Loucy (cell line): ENCODE results near the gene OR56A3.

Source experiments
- H2AFZ ChIP-seq: fragments of 200-600 bp; sonication (generic); 2 replicates; pipeline ENCODE4 v1.6.0; 2016; ENCODE audit warnings: antibody characterized with exemption, mild to moderate bottlenecking, low read length, moderate library complexity
- H3F3A ChIP-seq: fragments of 200-600 bp; 2 replicates; pipeline ENCODE4 v1.6.0; 2016; ENCODE audit warnings: antibody characterized with exemption, low read depth, mild to moderate bottlenecking
- H3K27me3 ChIP-seq: fragments of 200-600 bp; sonication (generic); 2 replicates; pipeline ENCODE4 v1.6.1; 2014; ENCODE audit warnings: low read length, mild to moderate bottlenecking; ENCODE audit not compliant: insufficient read depth, poor library complexity, severe bottlenecking
- H3K36me3 ChIP-seq: fragments of 200-600 bp; sonication (generic); 2 replicates; pipeline ENCODE4 v1.6.1; 2016; ENCODE audit warnings: low read length; ENCODE audit not compliant: insufficient read depth
- H3K4me1 ChIP-seq: fragments of 200-600 bp; sonication (generic); 2 replicates; pipeline ENCODE4 v1.5.1; 2014; ENCODE audit warnings: low read length, mild to moderate bottlenecking; ENCODE audit not compliant: insufficient read depth, poor library complexity, severe bottlenecking
- H3K4me2 ChIP-seq: fragments of 200-600 bp; sonication (generic); 2 replicates; pipeline ENCODE4 v1.6.0; 2014; ENCODE audit warnings: antibody characterized with exemption, low read length, low read depth, mild to moderate bottlenecking; ENCODE audit not compliant: poor library complexity, severe bottlenecking
- H3K4me3 ChIP-seq: fragments of 200-600 bp; sonication (generic); 2 replicates; pipeline ENCODE4 v1.5.1; 2014; ENCODE audit warnings: low read length, mild to moderate bottlenecking, mixed read lengths; ENCODE audit not compliant: poor library complexity, severe bottlenecking
- H3K79me2 ChIP-seq: fragments of 200-600 bp; sonication (generic); 2 replicates; pipeline ENCODE4 v1.6.1; 2014; ENCODE audit warnings: low read length; ENCODE audit not compliant: insufficient read depth
- H3K9ac ChIP-seq: fragments of 200-600 bp; sonication (generic); 2 replicates; pipeline ENCODE4 v1.6.0; 2014; ENCODE audit warnings: mild to moderate bottlenecking, low read depth, low read length, moderate library complexity; ENCODE audit not compliant: poor library complexity, severe bottlenecking
- H3K9me2 ChIP-seq: fragments of 200-600 bp; sonication (generic); replicated peaks from 2 replicates; pipeline ENCODE4 v1.6.1; 2016; ENCODE audit warnings: low read depth, low read length, mixed read lengths
- H3K9me3 ChIP-seq: fragments of 200-600 bp; sonication (generic); 2 replicates; pipeline ENCODE4 v1.6.1; 2014; ENCODE audit warnings: mild to moderate bottlenecking, antibody characterized with exemption, low read length, low read depth; ENCODE audit not compliant: insufficient read depth
- H4K20me1 ChIP-seq: fragments of 200-600 bp; sonication (generic); 2 replicates; pipeline ENCODE4 v1.6.0; 2014; ENCODE audit warnings: antibody characterized with exemption, low read length, mild to moderate bottlenecking; ENCODE audit not compliant: insufficient read depth, poor library complexity, severe bottlenecking
- CTCF ChIP-seq: fragments of 200-600 bp; sonication (generic); conservative IDR thresholded peaks from 2 replicates; pipeline ENCODE4 v1.5.1; 2014; ENCODE audit warnings: mild to moderate bottlenecking, antibody characterized with exemption, low read length
- EZH2phosphoT487 ChIP-seq: fragments of 200-600 bp; IDR thresholded peaks from 2 replicates; pipeline ENCODE4 v1.6.1; 2018; ENCODE audit warnings: antibody characterized with exemption, mild to moderate bottlenecking, moderate library complexity, borderline replicate concordance

The OR56A3 gene

GRCh38 chr11:5941951-5942350 is at the start of gene OR56A3:
Gene OR56A3, plus strand, starts transcription at chr11:5942251. Its CDS starts 5,096 bp downstream, at chr11:5947347.
- H3K79me2 ChIP-seq, result no peaks in the 10 kb centered on the region
- no peak within 1 kb of the TSS for H3K4me3 ChIP-seq
- no peaks in the 10 kb centered on the region for H3K36me3 ChIP-seq
- no peaks in the 10 kb centered on the region for H3K9me3 ChIP-seq
- H3K9ac ChIP-seq, result no peak within 1 kb of the TSS
- no peak for TF ChIP-seq CTCF
- no peak for TF ChIP-seq EZH2phosphoT487
- no peaks in the 10 kb centered on the region for H3K9me2 ChIP-seq
- H3K4me2 ChIP-seq, result no peak within 1 kb of the TSS
- H3K4me1 ChIP-seq, result no peaks in the 10 kb centered on the region
- H3K27me3 ChIP-seq, result no peaks in the 10 kb centered on the region
- H2AFZ ChIP-seq, result no peak within 1 kb of the TSS
- no peaks in the 10 kb centered on the region for H3F3A ChIP-seq
- H4K20me1 ChIP-seq, result no peaks in the 10 kb centered on the region

GRCh38 chr11:5892908-5893307 is 49.1 kb upstream of the OR56A3 start, which contains the start of gene OR52E5:
Gene OR52E5, plus strand, starts transcription at chr11:5893208. Its CDS starts 7,569 bp downstream, at chr11:5900777.
- Histone ChIP-seq H3K36me3 (no peaks in the 10 kb centered on the region), H3K9me3 (no peaks in the 10 kb centered on the region), H3K27me3 (no peaks in the 10 kb centered on the region), H4K20me1 (no peaks in the 10 kb centered on the region), H3K79me2 (no peaks in the 10 kb centered on the region), H3K4me2 (no peak within 1 kb of the TSS), H3K4me1 (no peaks in the 10 kb centered on the region), H2AFZ (no peak within 1 kb of the TSS), H3K9me2 (no peaks in the 10 kb centered on the region), H3F3A (no peaks in the 10 kb centered on the region), H3K4me3 (no peak within 1 kb of the TSS), H3K9ac (no peak within 1 kb of the TSS)
- TF ChIP-seq EZH2phosphoT487 (no peak), CTCF (no peak)

- TF ChIP-seq CTCF (no peak), EZH2phosphoT487 (no peak)
- no peak overlapping the region for H3K4me2 ChIP-seq
These were observed 42.5 kb upstream of the OR56A3 start for GRCh38 chr11:5899534-5899933.

More at GRCh38 chr11:5899534-5899933, 42.5 kb upstream of the OR56A3 start:
- H4K20me1 ChIP-seq, result no peaks in the 10 kb centered on the region
- H2AFZ ChIP-seq, result no peak overlapping the region
- H3K9ac ChIP-seq, result no peak overlapping the region
- H3K4me3 ChIP-seq, result no peak overlapping the region
- no peaks in the 10 kb centered on the region for H3K36me3 ChIP-seq
- H3K4me1 ChIP-seq, result no peaks in the 10 kb centered on the region
- H3K27me3 ChIP-seq, result no peaks in the 10 kb centered on the region
- H3K79me2 ChIP-seq, result no peaks in the 10 kb centered on the region
- no peaks in the 10 kb centered on the region for H3F3A ChIP-seq
- no peaks in the 10 kb centered on the region for H3K9me2 ChIP-seq
- no peaks in the 10 kb centered on the region for H3K9me3 ChIP-seq
